DND-41 (cell line): ENCODE data around the gene RARG.

Experiments
- ATAC-seq: fragments of 200-7000 bp; cut with Tn5 transposase; 3 replicates; pipeline ENCODE4 v1.9.1; 2021; ENCODE audit warnings: low read depth; ENCODE audit not compliant: insufficient read depth
- DNase-seq: peaks from one replicate; pipeline ENCODE4 v3.0.0-alpha.2; 2020
- H2AFZ ChIP-seq: 2 replicates; pipeline ENCODE4 v1.6.0; 2012; ENCODE audit warnings: low read depth, low read length
- H3K27ac ChIP-seq: 2 replicates; pipeline ENCODE4 v1.5.1; 2012; ENCODE audit warnings: low read length, inconsistent platforms
- H3K27me3 ChIP-seq: fragments of 200-600 bp; sonication (generic); 2 replicates; pipeline ENCODE4 v1.6.0; 2012; ENCODE audit warnings: low read length, mild to moderate bottlenecking, inconsistent platforms; ENCODE audit not compliant: insufficient read depth, poor library complexity
- H3K36me3 ChIP-seq: 2 replicates; pipeline ENCODE4 v1.5.1; 2012; ENCODE audit warnings: low read length, inconsistent platforms; ENCODE audit not compliant: insufficient read depth
- H3K4me1 ChIP-seq: 2 replicates; pipeline ENCODE4 v1.5.1; 2012; ENCODE audit warnings: mild to moderate bottlenecking, low read length; ENCODE audit not compliant: insufficient read depth
- H3K4me2 ChIP-seq: 2 replicates; pipeline ENCODE4 v1.6.0; 2012; ENCODE audit warnings: mild to moderate bottlenecking, moderate library complexity, low read length, inconsistent platforms; ENCODE audit not compliant: insufficient read depth
- H3K4me3 ChIP-seq, 2 experiments: fragments of 200-600 bp in 1 of 2; shearing (Covaris generic) in 1 of 2; 2 replicates each; pipeline ENCODE4 v1.5.1; 2012 to 2016; ENCODE audit warnings: inconsistent platforms in 2 of 2, low read length in 2 of 2, mild to moderate bottlenecking in 2 of 2, low read depth in 1 of 2, moderate library complexity in 1 of 2
- H3K79me2 ChIP-seq: 2 replicates; pipeline ENCODE4 v1.6.0; 2012; ENCODE audit warnings: low read length, inconsistent platforms; ENCODE audit not compliant: insufficient read depth
- H3K9ac ChIP-seq: 2 replicates; pipeline ENCODE4 v1.6.0; 2012; ENCODE audit warnings: low read depth, mild to moderate bottlenecking, inconsistent platforms, low read length, moderate library complexity
- H3K9me3 ChIP-seq: 2 replicates; pipeline ENCODE4 v1.5.1; 2012; ENCODE audit warnings: low read length, moderate library complexity, mild to moderate bottlenecking, inconsistent platforms; ENCODE audit not compliant: insufficient read depth, severe bottlenecking
- H4K20me1 ChIP-seq: 2 replicates; pipeline ENCODE4 v1.6.0; 2012; ENCODE audit warnings: low read length; ENCODE audit not compliant: insufficient read depth
- EZH2 ChIP-seq: IDR thresholded peaks from 3 replicates; pipeline ENCODE4 v1.6.1; 2012; ENCODE audit warnings: borderline replicate concordance, low read depth, mild to moderate bottlenecking, moderate library complexity, low read length, inconsistent platforms; ENCODE audit not compliant: severe bottlenecking
- TF ChIP-seq, protein P1 (sequence below): IDR thresholded peaks from 2 replicates; pipeline ENCODE4 v1.5.1; 2012; ENCODE audit warnings: borderline replicate concordance, low read length, moderate library complexity, mild to moderate bottlenecking; ENCODE audit not compliant: poor library complexity, severe bottlenecking; ENCODE audit errors: extremely low read depth

RARG gene

DNA sequence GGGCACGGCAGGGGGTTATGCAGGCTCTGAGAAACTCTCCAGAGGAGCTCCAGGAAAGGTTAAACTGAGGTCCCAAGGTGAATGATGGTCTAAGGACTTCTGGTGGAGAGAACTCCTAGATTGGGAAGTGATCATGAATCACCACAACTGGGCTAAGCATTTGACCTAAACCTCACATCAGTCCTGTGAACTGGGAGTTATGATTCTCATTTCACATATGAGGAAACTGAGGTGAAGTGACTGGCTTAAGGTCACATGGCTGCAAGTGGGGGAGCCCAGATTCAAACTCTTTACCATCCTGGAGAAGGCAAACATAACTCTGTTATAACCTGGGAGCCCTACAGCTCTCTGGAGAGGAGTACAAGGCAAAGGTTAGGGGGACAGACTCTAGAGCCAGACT is 4.2 kb downstream of the RARG start:
- H3K4me1 ChIP-seq: peaks cover 33% of the 10 kb centered on the region
- no peaks in the 10 kb centered on the region for H3K9me3 ChIP-seq
- H3K36me3 ChIP-seq: no peaks in the 10 kb centered on the region

DNA sequence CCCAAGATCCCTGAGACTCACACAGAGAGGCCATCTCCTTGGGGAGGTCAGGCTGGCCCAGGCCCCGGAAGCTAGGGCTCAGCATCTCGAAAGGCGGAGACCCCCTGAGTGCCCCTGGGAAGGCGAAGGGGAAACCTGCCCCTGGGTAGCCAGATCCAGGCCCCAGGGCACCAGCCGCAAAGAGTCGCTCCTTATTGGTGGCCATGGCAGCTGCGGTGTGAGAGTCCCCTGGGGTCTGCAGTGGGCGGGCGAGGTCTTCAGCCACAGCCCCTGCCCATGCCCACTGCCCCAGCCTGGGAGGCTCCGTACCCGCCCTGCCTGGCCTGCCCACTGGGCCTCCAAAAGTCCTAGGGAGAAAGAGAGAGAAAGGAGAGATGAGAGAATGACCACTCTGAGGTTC is 4.7 kb downstream of the RARG start:
- Histone ChIP-seq H3K79me2 (no peaks in the 10 kb centered on the region), H2AFZ (no peak overlapping the region), H3K4me1 (peaks cover 33% of the 10 kb centered on the region), H3K9ac (no peak overlapping the region), H3K4me3 (no peak overlapping the region), H4K20me1 (no peaks in the 10 kb centered on the region), H3K9me3 (no peaks in the 10 kb centered on the region), H3K36me3 (no peaks in the 10 kb centered on the region), H3K27me3 (no peaks in the 10 kb centered on the region), H3K27ac (no peak overlapping the region), H3K4me2 (no peak overlapping the region)
- DNase-seq (no peak), ATAC-seq (no peak)
- TF ChIP-seq EZH2: no peak
- TF ChIP-seq, protein P1, sequence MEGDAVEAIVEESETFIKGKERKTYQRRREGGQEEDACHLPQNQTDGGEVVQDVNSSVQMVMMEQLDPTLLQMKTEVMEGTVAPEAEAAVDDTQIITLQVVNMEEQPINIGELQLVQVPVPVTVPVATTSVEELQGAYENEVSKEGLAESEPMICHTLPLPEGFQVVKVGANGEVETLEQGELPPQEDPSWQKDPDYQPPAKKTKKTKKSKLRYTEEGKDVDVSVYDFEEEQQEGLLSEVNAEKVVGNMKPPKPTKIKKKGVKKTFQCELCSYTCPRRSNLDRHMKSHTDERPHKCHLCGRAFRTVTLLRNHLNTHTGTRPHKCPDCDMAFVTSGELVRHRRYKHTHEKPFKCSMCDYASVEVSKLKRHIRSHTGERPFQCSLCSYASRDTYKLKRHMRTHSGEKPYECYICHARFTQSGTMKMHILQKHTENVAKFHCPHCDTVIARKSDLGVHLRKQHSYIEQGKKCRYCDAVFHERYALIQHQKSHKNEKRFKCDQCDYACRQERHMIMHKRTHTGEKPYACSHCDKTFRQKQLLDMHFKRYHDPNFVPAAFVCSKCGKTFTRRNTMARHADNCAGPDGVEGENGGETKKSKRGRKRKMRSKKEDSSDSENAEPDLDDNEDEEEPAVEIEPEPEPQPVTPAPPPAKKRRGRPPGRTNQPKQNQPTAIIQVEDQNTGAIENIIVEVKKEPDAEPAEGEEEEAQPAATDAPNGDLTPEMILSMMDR: no peak

More for the DNA sequence above, 4.2 kb downstream of the RARG start:
- TF ChIP-seq, protein P1: no peak
- TF ChIP-seq EZH2: no peak
- no peaks in the 10 kb centered on the region for H3K79me2 ChIP-seq
- H3K27me3 ChIP-seq: no peaks in the 10 kb centered on the region
- ATAC-seq (no peak), DNase-seq (no peak)
- H2AFZ ChIP-seq: no peak overlapping the region
- H3K4me2 ChIP-seq: no peak overlapping the region
- H4K20me1 ChIP-seq: no peaks in the 10 kb centered on the region
- H3K9ac ChIP-seq: no peak overlapping the region
- H3K27ac ChIP-seq: no peak overlapping the region
- H3K4me3 ChIP-seq: no peak overlapping the region

DNA sequence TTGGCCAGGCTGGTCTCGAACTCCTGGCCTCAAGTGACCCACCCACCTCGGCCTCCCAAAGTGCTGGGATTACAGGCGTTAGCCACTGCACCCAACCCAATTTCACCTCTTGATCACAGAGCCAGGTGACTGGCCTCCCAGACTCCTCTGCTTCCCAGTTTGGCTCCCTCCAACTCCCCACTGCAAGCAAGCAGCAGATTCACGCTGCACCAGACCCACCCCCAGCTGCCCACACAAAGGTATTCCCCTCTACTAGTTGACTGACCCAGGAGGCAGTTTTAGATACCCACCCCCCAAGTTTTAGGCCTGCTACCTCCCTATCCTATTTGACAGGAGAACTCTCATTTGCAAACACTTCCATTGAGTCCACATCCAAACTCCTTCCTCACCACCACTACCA is 5.2 kb downstream of the RARG start:
- TF ChIP-seq EZH2: no peak
- TF ChIP-seq, protein P1: no peak
- H2AFZ ChIP-seq: no peak overlapping the region
- H3K4me2 ChIP-seq: no peak overlapping the region
- no peaks in the 10 kb centered on the region for H3K27me3 ChIP-seq
- DNase-seq (no peak), ATAC-seq (no peak)
- no peak overlapping the region for H3K27ac ChIP-seq
- H3K36me3 ChIP-seq: no peaks in the 10 kb centered on the region
- no peaks in the 10 kb centered on the region for H4K20me1 ChIP-seq
- H3K79me2 ChIP-seq: no peaks in the 10 kb centered on the region
- H3K4me3 ChIP-seq: no peak overlapping the region
- no peak overlapping the region for H3K9ac ChIP-seq
- peaks cover 36% of the 10 kb centered on the region for H3K4me1 ChIP-seq
- H3K9me3 ChIP-seq: no peaks in the 10 kb centered on the region
